ENCODE results near the gene IPPK.

Gene IPPK

GRCh38 chr9:92669890-92670708 lies at the start of gene IPPK:
Gene IPPK (minus strand): TSS chr9:92670131. CDS start chr9:92669988, 143 bp downstream.
- Histone ChIP-seq H3K4me1 (ENCODE audit: control insufficient read depth in 1 of 2, insufficient read depth in 2 of 2, low read length in 2 of 2) (peaks cover 0 to 7% of the 10 kb centered on the region in 2 donors), H3K27ac (ENCODE audit: low read depth, low read length) (peak within 1 kb of the TSS; percentile 79), H3K4me3 (ENCODE audit: low read depth in 1 of 2, low read length in 2 of 2) (peak within 1 kb of the TSS; percentile 95 to 100), H3K36me3 (ENCODE audit: control insufficient read depth in 1 of 2, insufficient read depth in 2 of 2, low read length in 2 of 2) (peaks cover 0 to 11% of the 10 kb centered on the region in 2 donors), H3K27me3 (ENCODE audit: control insufficient read depth in 1 of 2, insufficient read depth in 2 of 2, low read length in 2 of 2) (no peaks in the 10 kb centered on the region), H3K9ac (ENCODE audit: low read depth in 1 of 2, low read length in 2 of 2) (peak within 1 kb of the TSS; percentile 96 to 98), H3K9me3 (ENCODE audit: control insufficient read depth in 1 of 2, low read length in 2 of 2) (no peaks in the 10 kb centered on the region)

GRCh38 chr9:92719028-92719647 lies 49.2 kb upstream of the IPPK start:
- Histone ChIP-seq H3K36me3 (ENCODE audit: control insufficient read depth in 1 of 2, insufficient read depth in 2 of 2, low read length in 2 of 2) (peaks cover 39 to 75% of the 10 kb centered on the region in 2 donors), H3K4me1 (ENCODE audit: control insufficient read depth in 1 of 2, insufficient read depth in 2 of 2, low read length in 2 of 2) (peaks cover 0 to 5% of the 10 kb centered on the region in 2 donors), H3K4me3 (ENCODE audit: low read depth in 1 of 2, low read length in 2 of 2) (no peak overlapping the region), H3K9ac (ENCODE audit: low read depth in 1 of 2, low read length in 2 of 2) (no peak overlapping the region), H3K27me3 (ENCODE audit: control insufficient read depth in 1 of 2, insufficient read depth in 2 of 2, low read length in 2 of 2) (no peaks in the 10 kb centered on the region), H3K27ac (ENCODE audit: low read depth, low read length) (no peak overlapping the region), H3K9me3 (ENCODE audit: control insufficient read depth in 1 of 2, low read length in 2 of 2) (no peaks in the 10 kb centered on the region)

GRCh38 chr9:92718086-92719001 lies 48.4 kb upstream of the IPPK start:
- no peaks in the 10 kb centered on the region for H3K9me3 ChIP-seq (ENCODE audit: control insufficient read depth in 1 of 2, low read length in 2 of 2)
- H3K36me3 ChIP-seq (ENCODE audit: control insufficient read depth in 1 of 2, insufficient read depth in 2 of 2, low read length in 2 of 2) = peaks cover 45 to 81% of the 10 kb centered on the region in 2 donors
- H3K4me3 ChIP-seq (ENCODE audit: low read depth in 1 of 2, low read length in 2 of 2) = no peak overlapping the region
- no peak overlapping the region for H3K27ac ChIP-seq (ENCODE audit: low read depth, low read length)
- peaks cover 0 to 5% of the 10 kb centered on the region in 2 donors for H3K4me1 ChIP-seq (ENCODE audit: control insufficient read depth in 1 of 2, insufficient read depth in 2 of 2, low read length in 2 of 2)
- no peak overlapping the region for H3K9ac ChIP-seq (ENCODE audit: low read depth in 1 of 2, low read length in 2 of 2)
- no peaks in the 10 kb centered on the region for H3K27me3 ChIP-seq (ENCODE audit: control insufficient read depth in 1 of 2, insufficient read depth in 2 of 2, low read length in 2 of 2)

- no peaks in the 10 kb centered on the region for H3K27me3 ChIP-seq (ENCODE audit: control insufficient read depth in 1 of 2, insufficient read depth in 2 of 2, low read length in 2 of 2)
- no peak overlapping the region for H3K4me3 ChIP-seq (ENCODE audit: low read depth in 1 of 2, low read length in 2 of 2)
- H3K4me1 ChIP-seq (ENCODE audit: control insufficient read depth in 1 of 2, insufficient read depth in 2 of 2, low read length in 2 of 2) = peaks cover 0 to 5% of the 10 kb centered on the region in 2 donors
- no peak overlapping the region for H3K9ac ChIP-seq (ENCODE audit: low read depth in 1 of 2, low read length in 2 of 2)
- no peaks in the 10 kb centered on the region for H3K9me3 ChIP-seq (ENCODE audit: control insufficient read depth in 1 of 2, low read length in 2 of 2)
- no peak overlapping the region for H3K27ac ChIP-seq (ENCODE audit: low read depth, low read length)
- peaks cover 45 to 74% of the 10 kb centered on the region in 2 donors for H3K36me3 ChIP-seq (ENCODE audit: control insufficient read depth in 1 of 2, insufficient read depth in 2 of 2, low read length in 2 of 2)
These were observed 47.5 kb upstream of the IPPK start for GRCh38 chr9:92717201-92718085.

GRCh38 chr9:92716557-92716956 lies 46.6 kb upstream of the IPPK start:
- Histone ChIP-seq H3K36me3 (ENCODE audit: control insufficient read depth in 1 of 2, insufficient read depth in 2 of 2, low read length in 2 of 2) (peaks cover 38 to 66% of the 10 kb centered on the region in 2 donors), H3K9ac (ENCODE audit: low read depth in 1 of 2, low read length in 2 of 2) (no peak overlapping the region), H3K4me1 (ENCODE audit: control insufficient read depth in 1 of 2, insufficient read depth in 2 of 2, low read length in 2 of 2) (peaks cover 6 to 10% of the 10 kb centered on the region in 2 donors), H3K4me3 (ENCODE audit: low read depth in 1 of 2, low read length in 2 of 2) (no peak overlapping the region), H3K9me3 (ENCODE audit: control insufficient read depth in 1 of 2, low read length in 2 of 2) (no peaks in the 10 kb centered on the region), H3K27ac (ENCODE audit: low read depth, low read length) (no peak overlapping the region), H3K27me3 (ENCODE audit: control insufficient read depth in 1 of 2, insufficient read depth in 2 of 2, low read length in 2 of 2) (no peaks in the 10 kb centered on the region)

- Histone ChIP-seq H3K27me3 (ENCODE audit: control insufficient read depth in 1 of 2, insufficient read depth in 2 of 2, low read length in 2 of 2) (no peaks in the 10 kb centered on the region), H3K9ac (ENCODE audit: low read depth in 1 of 2, low read length in 2 of 2) (no peak overlapping the region), H3K4me3 (ENCODE audit: low read depth in 1 of 2, low read length in 2 of 2) (no peak overlapping the region), H3K4me1 (ENCODE audit: control insufficient read depth in 1 of 2, insufficient read depth in 2 of 2, low read length in 2 of 2) (peaks cover 6 to 7% of the 10 kb centered on the region in 2 donors), H3K36me3 (ENCODE audit: control insufficient read depth in 1 of 2, insufficient read depth in 2 of 2, low read length in 2 of 2) (peaks cover 35 to 63% of the 10 kb centered on the region in 2 donors), H3K9me3 (ENCODE audit: control insufficient read depth in 1 of 2, low read length in 2 of 2) (no peaks in the 10 kb centered on the region), H3K27ac (ENCODE audit: low read depth, low read length) (no peak overlapping the region)
These were observed 45.7 kb upstream of the IPPK start for GRCh38 chr9:92715488-92716231.

GRCh38 chr9:92714787-92715487 lies 45.0 kb upstream of the IPPK start:
- peaks cover 5 to 6% of the 10 kb centered on the region in 2 donors for H3K4me1 ChIP-seq (ENCODE audit: control insufficient read depth in 1 of 2, insufficient read depth in 2 of 2, low read length in 2 of 2)
- no peaks in the 10 kb centered on the region for H3K27me3 ChIP-seq (ENCODE audit: control insufficient read depth in 1 of 2, insufficient read depth in 2 of 2, low read length in 2 of 2)
- H3K4me3 ChIP-seq (ENCODE audit: low read depth in 1 of 2, low read length in 2 of 2) = no peak overlapping the region
- H3K27ac ChIP-seq (ENCODE audit: low read depth, low read length) = no peak overlapping the region
- H3K36me3 ChIP-seq (ENCODE audit: control insufficient read depth in 1 of 2, insufficient read depth in 2 of 2, low read length in 2 of 2) = peaks cover 31 to 62% of the 10 kb centered on the region in 2 donors
- H3K9me3 ChIP-seq (ENCODE audit: control insufficient read depth in 1 of 2, low read length in 2 of 2) = no peaks in the 10 kb centered on the region
- no peak overlapping the region for H3K9ac ChIP-seq (ENCODE audit: low read depth in 1 of 2, low read length in 2 of 2)

- Histone ChIP-seq H3K36me3 (ENCODE audit: control insufficient read depth in 1 of 2, insufficient read depth in 2 of 2, low read length in 2 of 2) (peaks cover 33 to 58% of the 10 kb centered on the region in 2 donors), H3K9me3 (ENCODE audit: control insufficient read depth in 1 of 2, low read length in 2 of 2) (no peaks in the 10 kb centered on the region), H3K4me3 (ENCODE audit: low read depth in 1 of 2, low read length in 2 of 2) (no peak overlapping the region), H3K27me3 (ENCODE audit: control insufficient read depth in 1 of 2, insufficient read depth in 2 of 2, low read length in 2 of 2) (no peaks in the 10 kb centered on the region), H3K27ac (ENCODE audit: low read depth, low read length) (no peak overlapping the region), H3K4me1 (ENCODE audit: control insufficient read depth in 1 of 2, insufficient read depth in 2 of 2, low read length in 2 of 2) (peaks cover 5 to 6% of the 10 kb centered on the region in 2 donors), H3K9ac (ENCODE audit: low read depth in 1 of 2, low read length in 2 of 2) (no peak overlapping the region)
These were observed 44.1 kb upstream of the IPPK start for GRCh38 chr9:92714016-92714415.

Data from duodenal mucosa (tissue), 2 donors.